EH (cell line): ENCODE results near the gene NDUFA12.
A peak's percentile ranks its signal among the peaks of the same experiment; 100 is the strongest.

Experiments used
- DNase-seq: peaks from one replicate; pipeline ENCODE4 v3.0.0-alpha.2; 2015; ENCODE audit warnings: low read depth

NDUFA12 gene

GRCh38 chr12:94980577-94980976 is 22.9 kb downstream of the NDUFA12 start:
- DNase-seq = peak; percentile 23

GRCh38 chr12:94979941-94980340 is 23.6 kb downstream of the NDUFA12 start:
- DNase-seq = no peak

- DNase-seq = no peak
Measured at GRCh38 chr12:94977766-94978468, 25.6 kb downstream of the NDUFA12 start.

- no peak for DNase-seq
Measured at GRCh38 chr12:94973221-94973620, 30.3 kb downstream of the NDUFA12 start.

- DNase-seq = no peak
Measured at GRCh38 chr12:94972795-94973194, 30.7 kb downstream of the NDUFA12 start.

GRCh38 chr12:94971923-94972322 is 31.6 kb downstream of the NDUFA12 start:
- DNase-seq = no peak

GRCh38 chr12:94970560-94970959 is 32.9 kb downstream of the NDUFA12 start:
- DNase-seq = no peak

- DNase-seq = no peak
Measured at GRCh38 chr12:94969424-94969823, 34.1 kb downstream of the NDUFA12 start.

- no peak for DNase-seq
Measured at GRCh38 chr12:94965982-94966630, 37.4 kb downstream of the NDUFA12 start.

GRCh38 chr12:94963649-94964048 is 39.8 kb downstream of the NDUFA12 start:
- DNase-seq = no peak

- no peak for DNase-seq
Measured at GRCh38 chr12:94962670-94963069, 40.8 kb downstream of the NDUFA12 start.

- DNase-seq = no peak
Measured at GRCh38 chr12:94961911-94962310, 41.6 kb downstream of the NDUFA12 start.

GRCh38 chr12:94961256-94961824 is 42.2 kb downstream of the NDUFA12 start:
- DNase-seq = no peak

- DNase-seq = no peak
Measured at GRCh38 chr12:94957006-94957405, 46.5 kb downstream of the NDUFA12 start.

- DNase-seq = no peak
Measured at GRCh38 chr12:94954948-94955592, 48.4 kb downstream of the NDUFA12 start.

- DNase-seq = peak; percentile 24
Measured at GRCh38 chr12:94954029-94954685, 49.3 kb downstream of the NDUFA12 start.

GRCh38 chr12:94952325-94952724 is 51.2 kb downstream of the NDUFA12 start:
- no peak for DNase-seq

- no peak for DNase-seq
Measured at GRCh38 chr12:94951071-94951934, 52.2 kb downstream of the NDUFA12 start.

GRCh38 chr12:94948232-94948810 is 55.2 kb downstream of the NDUFA12 start:
- DNase-seq = no peak

GRCh38 chr12:94942663-94943062 is 60.8 kb downstream of the NDUFA12 start:
- DNase-seq = no peak

GRCh38 chr12:94941440-94941862 is 62.0 kb downstream of the NDUFA12 start:
- DNase-seq = peak; percentile 92
